Esophagus squamous epithelium (tissue), 4 donors: ENCODE data around the gene CTDNEP1.

Experiments used
- POLR2A ChIP-seq, 4 donors: fragments of 450-650 bp; IDR thresholded peaks; one replicate each; pipeline ENCODE4 v1.6.1; 2017; ENCODE audit warnings: antibody characterized with exemption in 4 of 4, mild to moderate bottlenecking in 4 of 4, moderate library complexity in 3 of 4
- TF ChIP-seq, protein P1 (sequence below), 6 experiments: fragments of 450-650 bp in 4 of 6; fragments of 200-600 bp in 2 of 6; sonication (generic) in 2 of 6; IDR thresholded peaks; one replicate each; pipeline ENCODE4 v1.5.1; 2016 to 2019; ENCODE audit warnings: antibody characterized with exemption in 6 of 6, mild to moderate bottlenecking in 4 of 6, moderate library complexity in 4 of 6

DNA sequence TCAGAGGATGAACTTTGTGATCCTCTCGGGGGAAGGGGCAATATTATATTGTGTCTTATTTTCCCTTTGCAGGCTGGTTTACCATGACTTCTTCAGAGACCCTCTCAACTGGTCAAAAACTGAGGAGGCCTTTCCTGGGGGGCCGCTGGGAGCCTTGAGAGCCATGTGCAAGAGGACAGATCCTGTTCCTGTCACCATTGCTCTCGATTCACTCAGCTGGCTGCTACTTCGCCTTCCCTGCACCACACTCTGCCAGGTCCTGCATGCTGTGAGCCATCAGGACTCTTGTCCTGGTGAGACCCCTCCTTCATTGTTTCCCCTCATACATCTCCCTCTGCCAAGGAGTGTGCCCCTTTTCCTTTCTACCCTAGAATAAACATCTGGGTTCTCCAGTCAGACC is 3.0 kb upstream of the CTDNEP1 start:
- TF ChIP-seq, protein P1, sequence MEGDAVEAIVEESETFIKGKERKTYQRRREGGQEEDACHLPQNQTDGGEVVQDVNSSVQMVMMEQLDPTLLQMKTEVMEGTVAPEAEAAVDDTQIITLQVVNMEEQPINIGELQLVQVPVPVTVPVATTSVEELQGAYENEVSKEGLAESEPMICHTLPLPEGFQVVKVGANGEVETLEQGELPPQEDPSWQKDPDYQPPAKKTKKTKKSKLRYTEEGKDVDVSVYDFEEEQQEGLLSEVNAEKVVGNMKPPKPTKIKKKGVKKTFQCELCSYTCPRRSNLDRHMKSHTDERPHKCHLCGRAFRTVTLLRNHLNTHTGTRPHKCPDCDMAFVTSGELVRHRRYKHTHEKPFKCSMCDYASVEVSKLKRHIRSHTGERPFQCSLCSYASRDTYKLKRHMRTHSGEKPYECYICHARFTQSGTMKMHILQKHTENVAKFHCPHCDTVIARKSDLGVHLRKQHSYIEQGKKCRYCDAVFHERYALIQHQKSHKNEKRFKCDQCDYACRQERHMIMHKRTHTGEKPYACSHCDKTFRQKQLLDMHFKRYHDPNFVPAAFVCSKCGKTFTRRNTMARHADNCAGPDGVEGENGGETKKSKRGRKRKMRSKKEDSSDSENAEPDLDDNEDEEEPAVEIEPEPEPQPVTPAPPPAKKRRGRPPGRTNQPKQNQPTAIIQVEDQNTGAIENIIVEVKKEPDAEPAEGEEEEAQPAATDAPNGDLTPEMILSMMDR (IDR thresholded peaks at IDR 0.05) = no peak
- no peak for TF ChIP-seq POLR2A (IDR thresholded peaks at IDR 0.05)
